H1 (cell line): ENCODE results near the gene HIPK2. TPM values are rescaled to one million over a fixed set of nuclear protein-coding genes. Genes with fewer than 3 reads are reported as not detected.

Experiments
- CTCF ChIA-PET: fragments of 300-600 bp; sonication (Branson Sonifier 250); formaldehyde crosslinking; loops from one replicate; lab custom pipeline; 2021; ENCODE audit not compliant: partially characterized antibody; lab: Charles Lee
- POLR2A ChIA-PET: fragments of 300-600 bp; sonication (Branson Sonifier 250); formaldehyde crosslinking; loops from one replicate; lab custom pipeline; 2021; ENCODE audit warnings: inconsistent platforms; ENCODE audit not compliant: partially characterized antibody; lab: Charles Lee
- DNase-seq, 2 experiments: peaks; one replicate each; pipeline versions ENCODE4 v3.0.0 to v3.0.0-alpha.2; 2010 to 2022; ENCODE audit warnings: low spot score in 2 of 2, low read depth in 1 of 2, mixed read lengths in 1 of 2
- FAIRE-seq: peaks from 2 replicates; lab custom pipeline; 2011; peaks lifted over from hg19 to GRCh38; lab: Jason Lieb, UNC
- H2AFZ ChIP-seq: 2 replicates; pipeline ENCODE4 v1.8.1; 2012; ENCODE audit warnings: low read length, inconsistent platforms
- H2AK5ac ChIP-seq: 2 replicates; pipeline ENCODE4 v1.6.1; 2013; ENCODE audit warnings: low read depth, low read length
- H2BK120ac ChIP-seq: replicated peaks from 2 replicates; pipeline ENCODE3; 2013; ENCODE audit warnings: low read depth, low read length, inconsistent platforms
- H2BK12ac ChIP-seq: 2 replicates; pipeline ENCODE4 v1.6.1; 2013; ENCODE audit warnings: low read depth, low read length
- H2BK15ac ChIP-seq: 2 replicates; pipeline ENCODE4 v1.6.1; 2013; ENCODE audit warnings: low read length
- H2BK20ac ChIP-seq: 2 replicates; pipeline ENCODE4 v1.6.1; 2013; ENCODE audit warnings: low read length
- H2BK5ac ChIP-seq: 2 replicates; pipeline ENCODE4 v1.6.1; 2013; ENCODE audit warnings: low read depth, low read length
- H3K14ac ChIP-seq: 2 replicates; pipeline ENCODE4 v1.6.1; 2013; ENCODE audit warnings: inconsistent platforms; ENCODE audit not compliant: insufficient read length
- H3K18ac ChIP-seq: 2 replicates; pipeline ENCODE4 v1.6.1; 2013; ENCODE audit warnings: low read length; ENCODE audit errors: extremely low read depth
- H3K23ac ChIP-seq: 2 replicates; pipeline ENCODE4 v1.6.1; 2013; ENCODE audit warnings: inconsistent platforms; ENCODE audit not compliant: insufficient read length
- H3K23me2 ChIP-seq: 2 replicates; pipeline ENCODE4 v1.6.1; 2013; ENCODE audit warnings: low read depth, low read length
- H3K27ac ChIP-seq: 2 replicates; pipeline ENCODE4 v1.6.1; 2011; ENCODE audit warnings: low read depth, low read length, inconsistent platforms
- H3K27me3 ChIP-seq, 4 experiments: replicated peaks in 1 of 4; 1 replicate in 1 of 4; 2 replicates in 3 of 4; pipeline versions ENCODE4 v1.6.1 to v1.8.1; 2011 to 2013; ENCODE audit warnings: low read length in 3 of 4, mild to moderate bottlenecking in 3 of 4, inconsistent platforms in 2 of 4, mixed read lengths in 2 of 4, moderate library complexity in 1 of 4; ENCODE audit not compliant: control insufficient read depth in 3 of 4, insufficient read depth in 3 of 4; ENCODE audit errors: extremely low read depth in 1 of 4
- H3K36me3 ChIP-seq, 4 experiments: 2 replicates each; pipeline versions ENCODE4 v1.6.1 to v1.8.1; 2011 to 2013; ENCODE audit warnings: mild to moderate bottlenecking in 4 of 4, low read length in 3 of 4, moderate library complexity in 2 of 4, control low read depth in 1 of 4, inconsistent platforms in 1 of 4; ENCODE audit not compliant: insufficient read depth in 4 of 4, control insufficient read depth in 2 of 4
- H3K4ac ChIP-seq: replicated peaks from 2 replicates; pipeline ENCODE3; 2013; ENCODE audit warnings: low read length, low read depth, mixed read lengths, inconsistent platforms; ENCODE audit not compliant: insufficient read length
- H3K4me1 ChIP-seq, 4 experiments: replicated peaks in 1 of 4; 1 replicate in 1 of 4; 2 replicates in 3 of 4; pipeline versions ENCODE4 v1.6.1 to v1.8.1; 2011 to 2013; ENCODE audit warnings: low read length in 3 of 4, inconsistent platforms in 2 of 4, mixed read lengths in 1 of 4; ENCODE audit not compliant: insufficient read depth in 4 of 4, control insufficient read depth in 3 of 4
- H3K4me2 ChIP-seq, 2 experiments: 2 replicates each; pipeline versions ENCODE4 v1.6.1 to v1.8.1; 2011 to 2013; ENCODE audit warnings: low read depth in 2 of 2, low read length in 2 of 2, control low read depth in 1 of 2, inconsistent platforms in 1 of 2, mild to moderate bottlenecking in 1 of 2; ENCODE audit not compliant: insufficient read depth in 1 of 2
- H3K4me3 ChIP-seq, 4 experiments: fragments of 200-600, 300-600 bp in 1 of 4; sonication (generic), shearing (Covaris generic), sonication (Bioruptor Twin) in 1 of 4; 2 replicates each; pipeline versions ENCODE4 v1.5.1 to v1.8.1; 2011 to 2016; ENCODE audit warnings: low read length in 4 of 4, low read depth in 3 of 4, control low read depth in 2 of 4, inconsistent platforms in 2 of 4, mild to moderate bottlenecking in 2 of 4, mixed read lengths in 1 of 4, moderate library complexity in 1 of 4; ENCODE audit not compliant: insufficient read depth in 2 of 4; ENCODE audit errors: extremely low read depth in 1 of 4
- H3K56ac ChIP-seq: replicated peaks from 2 replicates; pipeline ENCODE3; 2013; ENCODE audit warnings: low read depth, mild to moderate bottlenecking, mixed read lengths, low read length, inconsistent platforms; ENCODE audit not compliant: insufficient read length
- H3K79me1 ChIP-seq: 2 replicates; pipeline ENCODE4 v1.6.1; 2013; ENCODE audit warnings: low read depth, low read length, control low read depth
- H3K79me2 ChIP-seq, 2 experiments: 2 replicates each; pipeline versions ENCODE4 v1.6.1 to v1.8.1; 2012 to 2013; ENCODE audit warnings: low read length in 2 of 2, mild to moderate bottlenecking in 2 of 2, inconsistent platforms in 1 of 2; ENCODE audit not compliant: insufficient read depth in 2 of 2, control insufficient read depth in 1 of 2
- H3K9ac ChIP-seq, 4 experiments: replicated peaks in 1 of 4; 1 replicate in 1 of 4; 2 replicates in 3 of 4; pipeline versions ENCODE4 v1.6.1 to v1.8.1; 2011 to 2013; ENCODE audit warnings: low read depth in 3 of 4, low read length in 3 of 4, control low read depth in 2 of 4, mild to moderate bottlenecking in 2 of 4, moderate library complexity in 2 of 4, inconsistent platforms in 1 of 4; ENCODE audit errors: extremely low read depth in 1 of 4
- H3K9me3 ChIP-seq, 2 experiments: 2 replicates each; pipeline versions ENCODE4 v1.6.1 to v1.8.1; 2012 to 2013; ENCODE audit warnings: mild to moderate bottlenecking in 2 of 2, moderate library complexity in 2 of 2, control low read depth in 1 of 2, inconsistent platforms in 1 of 2, low read depth in 1 of 2, low read length in 1 of 2, mixed read lengths in 1 of 2; ENCODE audit not compliant: insufficient read depth in 2 of 2
- H4K20me1 ChIP-seq, 2 experiments: replicated peaks in 1 of 2; 2 replicates each; pipeline versions ENCODE3 to v1.8.1; 2011 to 2013; ENCODE audit warnings: inconsistent platforms in 2 of 2, low read length in 2 of 2, mild to moderate bottlenecking in 1 of 2; ENCODE audit not compliant: insufficient read depth in 2 of 2, control insufficient read depth in 1 of 2
- H4K5ac ChIP-seq: 2 replicates; pipeline ENCODE4 v1.6.1; 2013; ENCODE audit warnings: low read length, low read depth, mixed read lengths, inconsistent platforms; ENCODE audit not compliant: insufficient read length
- H4K8ac ChIP-seq: 2 replicates; pipeline ENCODE4 v1.8.0; 2013; ENCODE audit warnings: mild to moderate bottlenecking, moderate library complexity, low read length, inconsistent platforms; ENCODE audit not compliant: insufficient read depth; ENCODE audit errors: extremely low read depth
- H4K91ac ChIP-seq: replicated peaks from 2 replicates; pipeline ENCODE3; 2013; ENCODE audit warnings: low read length, mixed read lengths, inconsistent platforms; ENCODE audit not compliant: insufficient read length
- EZH2 ChIP-seq: fragments of 200-600 bp; sonication (generic); IDR thresholded peaks from 2 replicates; pipeline ENCODE4 v1.7.1; 2012; ENCODE audit warnings: low read depth, mild to moderate bottlenecking, moderate library complexity, low read length, inconsistent platforms; ENCODE audit not compliant: severe bottlenecking
- HDAC2 ChIP-seq, 2 experiments: fragments of 300-600 bp in 1 of 2; sonication (generic) in 1 of 2; IDR thresholded peaks; 2 replicates each; pipeline ENCODE4 v1.6.1; 2011 to 2012; ENCODE audit warnings: low read depth in 2 of 2, low read length in 2 of 2, mild to moderate bottlenecking in 2 of 2, moderate library complexity in 2 of 2, borderline replicate concordance in 1 of 2, inconsistent platforms in 1 of 2
- JUN ChIP-seq: IDR thresholded peaks from 2 replicates; pipeline ENCODE4 v1.6.1; 2011; ENCODE audit warnings: low read depth, mild to moderate bottlenecking, improper control_type of control experiment, low read length
- KDM4A ChIP-seq: IDR thresholded peaks from one replicate; pipeline ENCODE4 v1.7.1; 2012; ENCODE audit warnings: low read depth, mild to moderate bottlenecking, moderate library complexity, low read length, inconsistent platforms; ENCODE audit not compliant: severe bottlenecking
- POLR2A ChIP-seq, 2 experiments: IDR thresholded peaks; 1 replicate in 1 of 2; 2 replicates in 1 of 2; pipeline ENCODE4 v1.6.1; 2011; ENCODE audit warnings: low read depth in 2 of 2, low read length in 2 of 2, mild to moderate bottlenecking in 2 of 2; ENCODE audit errors: control extremely low read depth in 1 of 2
- SP4 ChIP-seq: IDR thresholded peaks from 2 replicates; pipeline ENCODE4 v1.6.1; 2012; ENCODE audit warnings: low read length, inconsistent platforms
- TBP ChIP-seq: IDR thresholded peaks from 2 replicates; pipeline ENCODE4 v1.6.1; 2011; ENCODE audit warnings: low read depth, low read length, improper control_type of control experiment
- WGBS, 2 experiments: shearing (Covaris generic) in 1 of 2; methylation state at CpG; one replicate each; pipeline versions ENCODE4 v1.1.6 to v1.1.7; 2013 to 2015; ENCODE audit warnings: low lambda C conversion rate in 2 of 2, mixed read lengths in 2 of 2, inconsistent platforms in 1 of 2, low coverage in 1 of 2, missing lambda C conversion rate in 1 of 2; ENCODE audit not compliant: insufficient replicate concordance in 2 of 2, insufficient coverage in 1 of 2, insufficient read length in 1 of 2; ENCODE audit errors: extremely low coverage in 1 of 2, missing lambda C conversion rate in 1 of 2; 5-methylcytosine and 5-hydroxymethylcytosine counted together
- polyA plus RNA-seq, 7 experiments: library from polyadenylated mRNA; depleted of rRNA in 3 of 7; stranded (reverse) in 5 of 7; unstranded in 2 of 7; fragments of >200 nt in 5 of 7; fragments of 200-250 nt in 2 of 7; gene quantifications; 1 replicate in 5 of 7; 2 replicates in 1 of 7; 4 replicates in 1 of 7; pipeline versions ENCODE4 v1.2.1 to v1.2.3, GENCODE V29; 2011 to 2013; ENCODE audit warnings: missing spikeins in 2 of 7, mixed read lengths in 2 of 7
- total RNA-seq: library from RNA; stranded (reverse); fragmentation: NEBNext Ultra II Directional; extraction: Animal tissue kit (Norgen Biotek cat#: 25700); gene quantifications from 2 replicates; pipeline ENCODE4 v1.2.1, GENCODE V29; 2021
- TF ChIP-seq, protein P1 (sequence below): IDR thresholded peaks from 2 replicates; pipeline ENCODE4 v1.6.1; 2012; ENCODE audit warnings: inconsistent platforms
- TF ChIP-seq, protein P2 (sequence below): IDR thresholded peaks from 2 replicates; pipeline ENCODE4 v1.6.1; 2011; ENCODE audit warnings: low read depth, mild to moderate bottlenecking, low read length; ENCODE audit not compliant: insufficient read depth
- TF ChIP-seq, protein P3 (sequence below): IDR thresholded peaks from 2 replicates; pipeline ENCODE4 v1.6.1; 2012; ENCODE audit warnings: inconsistent platforms

The HIPK2 gene
- total and polyA plus RNA-seq, 2 of the 8 experiments (the other 6 are each of a cell fraction or from before 2014, with no cell fraction given): 8.3 to 24.3 TPM

DNA sequence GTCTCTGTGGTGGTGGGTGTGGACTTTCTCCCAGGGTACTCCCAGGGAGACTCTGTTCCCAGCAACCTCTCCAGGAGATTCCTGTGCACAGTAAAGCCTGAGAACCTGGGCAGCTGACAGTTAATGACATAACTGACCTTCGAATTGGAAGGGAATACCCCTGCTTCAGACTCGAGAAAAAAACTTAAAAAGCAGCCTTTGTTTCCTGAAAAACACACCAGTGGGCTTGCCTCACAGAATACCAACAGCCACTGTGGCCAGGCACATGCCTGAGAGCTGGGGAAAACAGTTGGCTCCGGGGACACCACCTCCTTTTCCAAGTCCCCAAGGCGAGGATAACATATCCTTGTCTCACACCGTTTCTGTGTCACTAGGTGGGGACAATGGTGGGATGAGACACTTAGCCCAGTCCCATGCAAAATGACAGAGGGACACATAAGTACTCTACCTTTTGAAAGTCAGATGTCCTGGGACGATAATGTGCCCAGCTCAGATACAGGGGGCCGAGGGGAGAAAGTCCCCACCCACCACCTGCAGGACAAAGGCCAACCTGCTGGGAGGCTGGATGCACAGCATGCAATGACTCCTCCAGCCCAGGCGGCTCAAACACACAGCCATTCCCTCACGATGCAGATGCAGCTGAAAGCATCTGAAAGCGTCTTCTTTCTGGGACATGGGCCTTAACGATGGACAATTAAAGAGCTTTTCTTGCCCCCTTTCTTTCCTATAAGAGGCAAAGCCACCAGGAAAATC is 65.6 kb downstream of the HIPK2 start:
- peaks cover 11 to 33% (median 20%) of the 10 kb centered on the region in 4 experiments for H3K4me1 ChIP-seq
- DNase-seq (no peak), FAIRE-seq (no peak)
- H3K9ac ChIP-seq: no peak overlapping the region
- H3K23ac ChIP-seq: no peak overlapping the region
- H3K4me2 ChIP-seq: peak overlapping the region; percentile 47 to 52; a peak in 3 of 4 replicates
- peak overlapping the region; percentile 25 for H4K5ac ChIP-seq
- H4K20me1 ChIP-seq: no peaks in the 10 kb centered on the region
- no peaks in the 10 kb centered on the region for H3K79me2 ChIP-seq
- peak overlapping the region; percentile 45; the same call in 1 of the 2 replicates for H2BK5ac ChIP-seq
- peak overlapping the region; percentile 81 for H3K18ac ChIP-seq
- H2BK120ac ChIP-seq: no peak overlapping the region
- H2AFZ ChIP-seq: no peak overlapping the region
- POLR2A ChIA-PET: interaction anchor here (0.9 to 1.3 kb wide), 2 partner anchors 16 to 18 kb away, joined by 3 to 4 read pairs; no protein-coding TSS in a partner anchor
- no peak overlapping the region for H4K91ac ChIP-seq
- H3K27ac ChIP-seq: 0 out of 2 replicates have a peak overlapping the region, but pooled peaks have one; percentile 5
- no peak overlapping the region for H3K14ac ChIP-seq
- 0 out of 2 replicates have a peak overlapping the region, but pooled peaks have one; percentile 50 for H2BK15ac ChIP-seq
- H3K56ac ChIP-seq: no peak overlapping the region
- H3K9me3 ChIP-seq: no peaks in the 10 kb centered on the region
- H3K36me3 ChIP-seq: peaks cover 0 to 15% (median 4%) of the 10 kb centered on the region in 4 experiments; a peak in 5 of 8 replicates
- H4K8ac ChIP-seq: no peak overlapping the region
- peak overlapping the region; percentile 87; the same call in 1 of the 2 replicates for H2AK5ac ChIP-seq
- peak overlapping the region in 1 of 4 experiments; percentile 18; a peak in 1 of 8 replicates for H3K4me3 ChIP-seq
- H2BK12ac ChIP-seq: peak overlapping the region; percentile 90
- no peaks in the 10 kb centered on the region for H3K23me2 ChIP-seq
- no peaks in the 10 kb centered on the region for H3K79me1 ChIP-seq
- CTCF ChIA-PET: interaction anchor here (0.8 to 2.2 kb wide), 3 partner anchors 12 to 66 kb away, joined by 3 to 7 read pairs (median 6); no protein-coding TSS in a partner anchor
- peak overlapping the region; percentile 88 for H2BK20ac ChIP-seq
- 55% methylated on average over 11 of the region's 11 CpGs; no CpG with 5 or more reads in 1 of the 2 experiments for WGBS, 2 experiments
- no peaks in the 10 kb centered on the region for H3K27me3 ChIP-seq
- no peak overlapping the region for H3K4ac ChIP-seq
- no peak for TF ChIP-seq KDM4A
- no peak for TF ChIP-seq POLR2A (IDR thresholded peaks at IDR 0.05; ENCODE audit: control extremely low read depth in 1 of 2, low read depth in 2 of 2, low read length in 2 of 2)
- TF ChIP-seq HDAC2 (IDR thresholded peaks at IDR 0.05; ENCODE audit: borderline replicate concordance in 1 of 2, low read depth in 2 of 2, low read length in 2 of 2): no peak
- TF ChIP-seq, protein P1, sequence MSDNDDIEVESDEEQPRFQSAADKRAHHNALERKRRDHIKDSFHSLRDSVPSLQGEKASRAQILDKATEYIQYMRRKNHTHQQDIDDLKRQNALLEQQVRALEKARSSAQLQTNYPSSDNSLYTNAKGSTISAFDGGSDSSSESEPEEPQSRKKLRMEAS: 0 out of 2 replicates have a peak, but pooled peaks have one; percentile 19
- TF ChIP-seq EZH2: no peak
- no peak for TF ChIP-seq JUN
- TF ChIP-seq TBP: no peak
- TF ChIP-seq SP4: no peak
- TF ChIP-seq, protein P2, sequence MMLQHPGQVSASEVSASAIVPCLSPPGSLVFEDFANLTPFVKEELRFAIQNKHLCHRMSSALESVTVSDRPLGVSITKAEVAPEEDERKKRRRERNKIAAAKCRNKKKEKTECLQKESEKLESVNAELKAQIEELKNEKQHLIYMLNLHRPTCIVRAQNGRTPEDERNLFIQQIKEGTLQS: no peak
- TF ChIP-seq, protein P3, sequence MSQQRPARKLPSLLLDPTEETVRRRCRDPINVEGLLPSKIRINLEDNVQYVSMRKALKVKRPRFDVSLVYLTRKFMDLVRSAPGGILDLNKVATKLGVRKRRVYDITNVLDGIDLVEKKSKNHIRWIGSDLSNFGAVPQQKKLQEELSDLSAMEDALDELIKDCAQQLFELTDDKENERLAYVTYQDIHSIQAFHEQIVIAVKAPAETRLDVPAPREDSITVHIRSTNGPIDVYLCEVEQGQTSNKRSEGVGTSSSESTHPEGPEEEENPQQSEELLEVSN: no peak
